G401 (cell line): Measurements from ENCODE around the gene DUSP22. TPM values are rescaled to one million over a fixed set of nuclear protein-coding genes. Genes with fewer than 3 reads are reported as not detected.

Experiments
- DNase-seq: peaks from one replicate; pipeline ENCODE4 v3.0.0-alpha.2; 2015; ENCODE audit warnings: low spot score
- in situ Hi-C: cut with HindIII; loops from 2 replicates; pipeline ENCODE4 v1.10.0; 2016; ENCODE audit warnings: low sequenced_read_pairs, mixed read lengths
- total RNA-seq: library from RNA; depleted of rRNA; stranded (reverse); fragments of >200 nt; shearing (Covaris generic); gene quantifications from 2 replicates; pipeline ENCODE4 v1.2.3, GENCODE V29; 2014

DUSP22 gene
- total RNA-seq, 1 experiment from 2014 or later, result 16.9 TPM

DNA sequence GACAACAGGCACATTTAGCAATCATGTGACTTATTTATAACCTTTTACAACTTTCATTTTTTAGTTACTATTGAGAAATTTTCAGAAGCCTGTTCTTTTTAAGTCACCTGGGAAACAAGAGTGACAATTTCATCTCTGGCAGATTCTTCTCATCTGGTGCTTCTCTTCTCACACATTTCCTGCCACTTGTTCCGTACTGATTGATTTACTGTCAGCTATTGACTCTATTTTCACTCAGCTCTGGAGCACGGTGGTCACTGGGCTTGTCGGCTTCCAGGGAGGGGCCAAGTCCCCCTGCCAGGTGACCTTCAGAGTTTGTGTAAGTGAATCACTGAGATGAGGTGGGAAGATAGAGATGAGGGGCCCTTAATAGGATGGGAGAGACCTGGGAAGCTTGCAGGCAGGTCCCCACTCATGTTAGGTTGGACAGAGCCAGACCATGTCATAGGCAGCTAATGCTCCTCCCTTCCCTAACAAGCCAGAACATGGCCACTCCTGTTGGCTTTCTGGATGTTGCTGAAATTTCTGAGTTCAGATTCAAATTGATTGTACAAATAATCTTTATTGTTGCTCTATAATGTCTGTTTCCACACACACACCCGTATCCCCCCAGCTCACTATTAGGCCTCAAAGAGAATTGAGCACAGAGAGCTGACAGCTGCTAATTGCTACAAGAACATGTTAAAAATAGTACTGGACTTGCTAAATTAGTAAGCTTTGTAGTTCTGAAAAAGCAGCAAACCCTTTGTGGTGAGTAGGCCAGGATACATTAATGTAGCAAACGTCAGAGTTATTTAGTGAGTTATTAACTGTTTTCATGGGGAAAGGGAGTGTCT is 13.3 kb downstream of the DUSP22 start:
- in situ Hi-C loops, result no loop called here
- no peak for DNase-seq

GRCh38 chr6:306641-307061 is 14.4 kb downstream of the DUSP22 start:
- in situ Hi-C loops, result no loop called here
- no peak for DNase-seq

GRCh38 chr6:307065-307814 is 15.0 kb downstream of the DUSP22 start:
- DNase-seq, result no peak
- in situ Hi-C loops, result no loop called here

DNA sequence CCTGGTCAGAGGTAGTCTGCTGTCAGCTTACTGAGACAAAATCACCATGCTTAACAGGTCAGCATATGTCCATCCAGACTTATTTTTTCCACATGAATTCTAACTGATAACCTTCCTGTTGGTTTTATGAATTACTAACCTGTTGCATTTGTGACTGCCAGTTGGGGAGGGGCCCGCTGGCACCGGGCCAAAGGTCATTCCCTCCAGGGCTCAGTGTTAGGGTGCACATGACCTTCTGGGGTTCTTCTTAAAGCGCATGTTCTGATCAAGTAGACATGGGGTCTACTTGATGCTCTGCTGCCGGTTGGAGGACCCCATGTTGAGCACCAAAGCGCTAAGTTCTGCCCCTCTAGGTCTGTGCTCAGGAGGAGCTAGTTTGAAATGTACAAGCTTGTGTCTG is 15.6 kb downstream of the DUSP22 start:
- in situ Hi-C loops, result no loop called here
- no peak for DNase-seq

DNA sequence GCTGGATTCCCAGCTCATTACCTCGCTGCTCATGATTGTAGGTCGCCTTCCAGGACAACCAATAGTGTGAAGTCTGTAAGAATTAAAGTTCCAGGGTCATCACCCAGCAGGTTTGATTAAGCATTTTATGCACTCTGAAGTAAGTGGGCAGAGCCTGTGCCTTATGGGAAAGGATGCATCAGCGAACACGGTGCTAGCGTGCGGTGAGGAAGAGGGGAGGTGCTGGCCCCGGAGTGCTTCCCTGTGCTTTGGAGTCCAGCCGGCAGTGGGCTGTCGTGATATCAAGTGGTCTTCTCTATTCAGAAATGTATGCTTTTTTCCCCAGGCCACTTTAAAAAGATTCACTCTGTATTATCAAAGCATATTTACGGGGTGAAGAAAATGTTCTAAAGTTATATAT is 16.0 kb downstream of the DUSP22 start:
- in situ Hi-C loops, result no loop called here

DNA sequence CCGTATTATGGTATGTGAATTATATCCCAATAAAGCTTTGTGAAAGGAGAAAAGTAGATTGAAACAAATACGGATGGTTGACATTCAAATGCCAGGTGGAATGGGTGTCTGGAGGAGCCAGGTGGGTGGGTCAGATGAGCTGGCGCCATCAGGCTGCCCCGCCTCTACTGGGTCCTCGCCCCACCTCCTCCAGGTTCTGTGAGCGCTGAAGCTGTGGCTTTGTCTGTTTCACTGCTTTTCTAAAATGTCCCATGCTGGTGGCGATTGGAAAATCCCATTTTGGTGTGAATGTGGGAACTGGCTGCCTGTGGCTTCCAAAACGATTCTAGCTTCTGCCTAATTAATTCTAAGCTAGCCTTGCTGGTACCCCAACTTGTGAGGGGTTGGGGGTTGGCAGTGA is 16.5 kb downstream of the DUSP22 start:
- DNase-seq, result no peak
- in situ Hi-C loops, result no loop called here

More for the DNA sequence above, 16.0 kb downstream of the DUSP22 start:
- no peak for DNase-seq

GRCh38 chr6:309947-310346 is 17.7 kb downstream of the DUSP22 start:
- no peak for DNase-seq
- in situ Hi-C loops, result no loop called here

GRCh38 chr6:310671-311070 is 18.4 kb downstream of the DUSP22 start:
- in situ Hi-C loops, result no loop called here
- DNase-seq, result no peak

DNA sequence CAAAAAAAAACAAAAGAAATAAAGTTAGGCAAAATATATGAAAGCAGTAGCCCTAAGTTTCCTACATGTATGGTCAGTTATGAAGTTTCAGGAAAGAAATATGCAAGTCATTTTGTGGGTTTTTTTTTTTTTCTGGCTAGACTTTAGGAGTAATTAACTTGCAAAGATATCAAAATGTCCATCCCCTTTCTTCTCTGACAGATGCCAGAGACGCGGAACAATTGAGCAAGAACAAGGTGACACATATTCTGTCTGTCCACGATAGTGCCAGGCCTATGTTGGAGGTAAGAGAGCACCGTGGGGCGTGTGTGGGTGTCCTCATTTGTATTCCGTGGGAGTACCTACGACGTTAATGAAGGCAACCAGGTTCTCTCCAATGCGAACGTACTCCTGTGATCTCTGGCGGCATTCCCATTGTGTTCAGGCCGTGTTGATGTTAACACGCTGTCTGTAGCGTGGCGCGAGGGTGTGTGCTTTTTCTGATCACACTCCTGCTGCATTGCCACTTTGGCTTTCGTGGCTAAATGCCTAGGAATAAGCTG is 19.5 kb downstream of the DUSP22 start:
- DNase-seq, result no peak
- in situ Hi-C loops, result no loop called here

- in situ Hi-C loops, result no loop called here
- DNase-seq, result no peak
Observed at GRCh38 chr6:313087-313486, 20.8 kb downstream of the DUSP22 start.

DNA sequence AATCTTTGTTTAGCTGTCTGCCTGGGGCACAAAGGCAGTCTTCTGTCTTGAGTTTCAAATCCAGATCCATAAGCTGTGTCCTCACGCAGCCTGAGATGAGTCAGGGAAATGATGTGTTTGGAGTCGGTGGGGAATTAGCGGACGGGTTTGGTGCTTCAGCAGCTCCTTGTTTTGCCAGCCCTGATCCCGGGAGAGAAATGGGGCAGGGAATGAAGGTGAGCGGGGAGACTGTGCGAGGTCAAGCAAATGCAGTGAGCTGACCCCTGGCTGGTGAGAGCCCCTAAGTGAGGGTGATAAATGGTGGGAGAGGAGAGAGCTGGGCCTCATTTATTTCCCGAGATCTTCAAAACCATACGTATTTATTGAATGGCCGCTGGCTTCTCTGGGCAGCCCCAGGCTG is 21.6 kb downstream of the DUSP22 start:
- no peak for DNase-seq
- in situ Hi-C loops, result no loop called here

DNA sequence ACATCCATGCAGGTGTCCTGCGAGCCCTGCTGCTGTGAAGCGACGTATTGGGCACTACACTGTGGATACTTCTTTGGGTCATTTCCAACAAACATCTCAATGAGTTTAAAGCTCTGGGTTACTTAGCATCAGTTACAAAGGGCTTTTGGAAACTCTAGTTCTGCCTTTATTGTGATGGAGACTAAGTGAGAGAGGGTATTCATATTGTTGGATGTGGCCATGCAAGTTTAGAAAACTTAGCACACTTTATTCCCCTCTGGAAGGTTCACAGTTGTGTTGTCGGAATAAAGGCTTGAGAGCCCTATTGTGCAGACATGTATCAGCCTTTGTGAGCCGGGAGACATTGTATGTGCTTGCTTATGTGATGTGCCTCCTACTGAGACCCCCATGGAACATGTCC is 22.1 kb downstream of the DUSP22 start:
- DNase-seq, result no peak
- in situ Hi-C loops, result no loop called here

DNA sequence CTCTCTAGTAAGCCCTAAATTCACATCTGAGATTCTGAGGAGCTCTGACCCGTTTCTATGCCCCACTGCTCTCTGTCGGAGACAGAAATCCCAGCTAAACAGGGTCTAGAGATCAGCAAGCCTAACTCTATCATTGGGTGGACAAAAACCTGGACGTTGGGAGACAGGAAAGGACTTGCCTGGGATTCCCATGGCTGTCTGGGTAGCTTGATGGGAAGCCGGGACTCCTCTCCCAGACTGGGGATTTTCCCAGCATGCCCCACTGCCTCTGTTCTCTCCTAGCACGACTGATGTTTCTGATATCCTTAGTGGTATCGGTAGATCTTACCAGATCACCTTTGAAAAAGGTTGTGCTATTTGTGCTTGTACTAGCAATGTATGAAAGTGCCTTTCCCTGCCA is 22.9 kb downstream of the DUSP22 start:
- in situ Hi-C loops, result no loop called here
- no peak for DNase-seq

DNA sequence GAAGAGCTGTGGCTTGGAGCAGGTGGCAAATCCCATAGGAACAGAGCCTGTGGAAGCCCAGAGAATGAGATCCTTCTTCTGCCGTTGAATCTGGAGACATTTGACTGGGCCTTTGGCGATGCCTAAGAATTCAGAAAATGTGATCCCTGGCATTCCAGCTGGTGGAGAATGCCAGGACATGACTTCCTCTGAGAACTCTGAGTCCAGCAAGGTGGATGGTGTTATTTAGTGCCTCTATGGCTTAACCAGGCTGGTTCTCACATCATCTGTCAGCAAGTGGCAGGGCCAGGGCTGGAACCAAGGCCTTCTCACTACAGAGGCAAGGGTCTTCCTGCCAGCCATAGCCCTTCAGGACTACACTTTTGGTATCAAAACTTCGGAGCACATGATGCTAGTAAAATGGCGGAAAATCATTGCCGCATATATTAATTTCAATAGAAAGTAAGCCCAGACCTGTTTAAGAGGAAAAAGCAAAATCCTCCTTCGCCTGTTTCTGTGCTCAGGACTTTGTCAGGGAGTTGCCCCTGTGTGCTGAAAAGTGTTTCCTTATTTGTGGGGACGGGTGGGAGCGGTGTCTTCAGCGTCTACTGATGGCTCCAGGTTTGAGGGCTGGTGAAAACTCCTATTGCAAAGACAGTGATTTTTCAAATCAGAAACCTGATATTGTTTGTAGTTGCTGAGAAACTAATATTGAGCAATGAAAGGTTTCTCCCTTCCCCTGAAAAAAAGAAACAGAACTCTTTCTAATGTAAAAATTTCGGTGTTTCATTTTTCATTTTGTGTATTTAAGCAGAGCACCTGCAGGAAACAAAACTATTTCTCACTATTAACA is 23.9 kb downstream of the DUSP22 start:
- in situ Hi-C loops, result no loop called here
- DNase-seq, result no peak

DNA sequence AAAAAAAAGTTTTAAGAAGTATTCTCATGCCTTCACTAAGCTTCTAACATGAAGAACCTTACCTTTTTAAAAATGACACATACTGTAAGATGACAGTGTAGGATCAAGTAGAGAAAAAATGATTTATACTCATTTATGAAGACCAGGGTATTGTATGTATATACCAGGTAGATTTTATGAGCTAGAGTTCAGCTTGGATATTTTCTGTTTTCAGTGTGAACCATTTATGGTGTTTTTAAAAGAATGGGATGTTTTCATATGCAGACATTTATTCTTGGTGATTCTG is 24.4 kb downstream of the DUSP22 start:
- no peak for DNase-seq
- in situ Hi-C loops, result no loop called here

DNA sequence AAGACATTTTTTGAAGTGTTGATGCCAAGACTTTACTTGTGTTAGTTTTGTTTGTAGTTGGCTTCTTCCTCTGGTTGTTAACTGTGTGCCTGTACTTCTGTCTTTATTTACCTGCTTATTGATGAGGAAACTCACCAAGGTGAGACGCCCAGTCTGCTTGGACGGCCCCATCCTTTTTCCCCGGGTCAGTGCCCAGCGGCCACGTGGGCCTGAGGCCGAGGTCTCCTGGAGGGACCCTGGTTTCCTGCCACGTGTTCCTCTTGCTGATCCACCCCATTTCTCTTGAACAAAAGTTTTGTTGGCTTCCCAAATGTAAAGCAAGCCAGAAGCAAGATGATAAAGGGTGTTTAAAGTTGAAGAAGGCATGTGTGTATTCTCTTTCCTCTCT is 24.8 kb downstream of the DUSP22 start:
- no peak for DNase-seq
- in situ Hi-C loops, result no loop called here

DNA sequence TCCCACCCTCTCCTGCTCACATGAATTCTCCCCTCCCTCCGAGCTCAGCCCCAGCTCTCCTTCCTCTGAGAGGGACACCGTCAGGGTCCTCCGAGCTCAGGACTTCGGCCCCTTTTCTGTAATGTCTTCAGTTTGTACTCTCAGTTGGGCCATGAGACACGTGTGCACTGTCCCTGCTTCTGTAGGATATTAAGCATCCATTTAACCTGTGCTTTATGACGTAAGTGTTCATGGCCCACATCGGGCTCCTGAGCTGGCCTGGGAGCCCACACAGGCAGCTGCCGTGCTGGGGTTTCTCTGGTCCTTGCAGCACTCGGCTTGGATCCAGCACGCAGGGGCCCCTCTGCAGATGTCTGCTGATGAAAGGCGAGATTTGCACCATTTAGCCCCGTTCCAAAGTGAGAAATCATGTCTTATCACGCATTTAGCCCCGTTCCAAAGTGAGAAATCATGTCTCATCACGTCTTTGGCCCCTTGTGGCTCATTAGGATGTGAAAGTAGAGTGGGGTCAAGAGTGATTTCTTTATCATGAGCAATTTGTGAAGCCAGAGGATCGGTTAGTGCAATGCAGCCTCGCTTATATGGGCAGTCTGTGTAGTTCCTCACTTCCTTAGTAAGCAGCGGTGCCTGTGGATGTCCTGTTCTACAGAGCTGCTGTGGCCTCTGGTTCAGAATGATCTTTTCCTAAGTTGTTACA is 25.3 kb downstream of the DUSP22 start:
- in situ Hi-C loops, result no loop called here
- DNase-seq, result no peak

- DNase-seq, result no peak
- in situ Hi-C loops, result no loop called here
Observed at GRCh38 chr6:318243-318890, 26.1 kb downstream of the DUSP22 start.
